ENCODE data around the gene SLC4A11.

DNA sequence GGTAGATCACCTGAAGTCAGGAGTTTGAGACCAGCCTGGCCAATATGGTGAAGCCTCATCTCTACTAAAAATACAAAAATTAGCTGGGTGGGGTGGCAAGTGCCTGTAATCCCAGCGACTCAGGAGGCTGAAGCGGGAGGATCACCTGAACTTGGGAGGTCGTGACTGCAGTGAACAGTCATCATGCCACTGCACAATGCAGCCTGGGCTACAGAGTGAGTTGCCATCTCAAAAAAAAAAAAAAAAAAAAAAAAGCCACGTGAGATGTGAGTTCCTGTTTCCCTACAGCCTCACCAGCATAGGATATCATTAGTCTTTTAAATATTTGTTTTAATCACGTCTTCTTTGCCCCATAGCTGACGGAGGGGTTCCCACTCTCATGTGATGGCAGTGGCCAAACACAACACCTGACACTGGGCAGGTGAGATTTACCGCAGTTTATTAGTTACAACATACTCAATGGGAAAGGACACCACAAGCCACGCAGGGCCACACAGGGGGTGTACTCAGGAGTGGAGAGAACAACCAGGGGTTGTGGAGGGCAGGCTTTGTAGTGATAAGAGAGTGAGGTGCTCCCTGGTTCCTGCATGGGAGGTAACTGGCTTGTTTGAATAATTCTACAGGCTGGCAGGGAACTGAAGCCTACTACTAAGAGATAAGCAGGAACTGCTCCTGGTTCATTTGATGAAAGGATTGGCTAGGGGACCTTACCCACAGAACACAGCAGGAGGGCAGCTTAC is 61.1 kb downstream of the SLC4A11 start:
- TF ChIP-seq EZH2phosphoT487 (IDR thresholded peaks at IDR 0.05; ENCODE audit: unreplicated experiment) (no peak), CTCF (conservative IDR thresholded peaks at IDR 0.05; ENCODE audit: low read depth in 2 of 2) (no peak), EZH2 (IDR thresholded peaks at IDR 0.05; ENCODE audit: low read depth, unreplicated experiment) (no peak), CREB1 (CRISPR knock-in tag; IDR thresholded peaks at IDR 0.05; ENCODE audit: low read depth) (no peak), POLR2AphosphoS5 (IDR thresholded peaks at IDR 0.05; ENCODE audit: low read depth) (no peak), ETS1 (IDR thresholded peaks at IDR 0.05) (no peak), STAT1 (IDR thresholded peaks at IDR 0.05; ENCODE audit: unreplicated experiment) (no peak), JUNB (IDR thresholded peaks at IDR 0.05; ENCODE audit: unreplicated experiment) (no peak), ZNF331 (CRISPR knock-in tag; IDR thresholded peaks at IDR 0.05; ENCODE audit: low read depth) (no peak), NANOG (IDR thresholded peaks at IDR 0.05; ENCODE audit: borderline replicate concordance) (no peak)
- TF ChIP-seq, protein P1, sequence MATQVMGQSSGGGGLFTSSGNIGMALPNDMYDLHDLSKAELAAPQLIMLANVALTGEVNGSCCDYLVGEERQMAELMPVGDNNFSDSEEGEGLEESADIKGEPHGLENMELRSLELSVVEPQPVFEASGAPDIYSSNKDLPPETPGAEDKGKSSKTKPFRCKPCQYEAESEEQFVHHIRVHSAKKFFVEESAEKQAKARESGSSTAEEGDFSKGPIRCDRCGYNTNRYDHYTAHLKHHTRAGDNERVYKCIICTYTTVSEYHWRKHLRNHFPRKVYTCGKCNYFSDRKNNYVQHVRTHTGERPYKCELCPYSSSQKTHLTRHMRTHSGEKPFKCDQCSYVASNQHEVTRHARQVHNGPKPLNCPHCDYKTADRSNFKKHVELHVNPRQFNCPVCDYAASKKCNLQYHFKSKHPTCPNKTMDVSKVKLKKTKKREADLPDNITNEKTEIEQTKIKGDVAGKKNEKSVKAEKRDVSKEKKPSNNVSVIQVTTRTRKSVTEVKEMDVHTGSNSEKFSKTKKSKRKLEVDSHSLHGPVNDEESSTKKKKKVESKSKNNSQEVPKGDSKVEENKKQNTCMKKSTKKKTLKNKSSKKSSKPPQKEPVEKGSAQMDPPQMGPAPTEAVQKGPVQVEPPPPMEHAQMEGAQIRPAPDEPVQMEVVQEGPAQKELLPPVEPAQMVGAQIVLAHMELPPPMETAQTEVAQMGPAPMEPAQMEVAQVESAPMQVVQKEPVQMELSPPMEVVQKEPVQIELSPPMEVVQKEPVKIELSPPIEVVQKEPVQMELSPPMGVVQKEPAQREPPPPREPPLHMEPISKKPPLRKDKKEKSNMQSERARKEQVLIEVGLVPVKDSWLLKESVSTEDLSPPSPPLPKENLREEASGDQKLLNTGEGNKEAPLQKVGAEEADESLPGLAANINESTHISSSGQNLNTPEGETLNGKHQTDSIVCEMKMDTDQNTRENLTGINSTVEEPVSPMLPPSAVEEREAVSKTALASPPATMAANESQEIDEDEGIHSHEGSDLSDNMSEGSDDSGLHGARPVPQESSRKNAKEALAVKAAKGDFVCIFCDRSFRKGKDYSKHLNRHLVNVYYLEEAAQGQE (IDR thresholded peaks at IDR 0.05; ENCODE audit: unreplicated experiment), result no peak

Data from GM23338 (cell line).